Astrocyte (in vitro differentiated cells and primary cell): ENCODE data around the gene ZSCAN12.

Source experiments
- EZH2 ChIP-seq: IDR thresholded peaks from 2 replicates; pipeline ENCODE4 v1.6.1; 2012; ENCODE audit warnings: mild to moderate bottlenecking, low read length, inconsistent platforms; ENCODE audit not compliant: insufficient read depth
- TF ChIP-seq, protein P1 (sequence below): IDR thresholded peaks from 2 replicates; pipeline ENCODE4 v1.5.1; 2011; ENCODE audit warnings: low read depth, mild to moderate bottlenecking, inconsistent platforms, low read length, moderate library complexity; ENCODE audit not compliant: insufficient read depth

DNA sequence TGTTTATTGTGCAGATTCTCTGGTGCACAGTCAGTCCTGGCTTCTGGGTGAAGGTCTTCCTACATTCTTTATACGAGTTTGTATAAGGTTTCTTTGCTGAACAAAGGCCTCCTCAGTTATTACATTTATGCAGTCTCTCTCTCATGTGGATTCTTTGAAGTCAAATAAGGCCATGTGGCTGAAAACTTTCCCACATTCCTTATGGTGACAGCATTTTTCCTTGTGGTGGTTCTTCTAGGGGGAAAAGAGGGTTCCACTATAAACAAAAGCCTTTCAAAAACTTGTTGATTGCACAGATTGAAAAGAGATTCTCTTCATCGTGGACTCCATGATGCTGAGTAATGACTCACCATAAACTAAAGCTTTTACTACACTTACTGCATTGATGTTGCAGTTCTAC, 19.2 kb downstream of the ZSCAN12 start:
- TF ChIP-seq, protein P1, sequence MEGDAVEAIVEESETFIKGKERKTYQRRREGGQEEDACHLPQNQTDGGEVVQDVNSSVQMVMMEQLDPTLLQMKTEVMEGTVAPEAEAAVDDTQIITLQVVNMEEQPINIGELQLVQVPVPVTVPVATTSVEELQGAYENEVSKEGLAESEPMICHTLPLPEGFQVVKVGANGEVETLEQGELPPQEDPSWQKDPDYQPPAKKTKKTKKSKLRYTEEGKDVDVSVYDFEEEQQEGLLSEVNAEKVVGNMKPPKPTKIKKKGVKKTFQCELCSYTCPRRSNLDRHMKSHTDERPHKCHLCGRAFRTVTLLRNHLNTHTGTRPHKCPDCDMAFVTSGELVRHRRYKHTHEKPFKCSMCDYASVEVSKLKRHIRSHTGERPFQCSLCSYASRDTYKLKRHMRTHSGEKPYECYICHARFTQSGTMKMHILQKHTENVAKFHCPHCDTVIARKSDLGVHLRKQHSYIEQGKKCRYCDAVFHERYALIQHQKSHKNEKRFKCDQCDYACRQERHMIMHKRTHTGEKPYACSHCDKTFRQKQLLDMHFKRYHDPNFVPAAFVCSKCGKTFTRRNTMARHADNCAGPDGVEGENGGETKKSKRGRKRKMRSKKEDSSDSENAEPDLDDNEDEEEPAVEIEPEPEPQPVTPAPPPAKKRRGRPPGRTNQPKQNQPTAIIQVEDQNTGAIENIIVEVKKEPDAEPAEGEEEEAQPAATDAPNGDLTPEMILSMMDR: no peak
- TF ChIP-seq EZH2: no peak
